ENCODE measurements around the gene CPNE2.

DNA sequence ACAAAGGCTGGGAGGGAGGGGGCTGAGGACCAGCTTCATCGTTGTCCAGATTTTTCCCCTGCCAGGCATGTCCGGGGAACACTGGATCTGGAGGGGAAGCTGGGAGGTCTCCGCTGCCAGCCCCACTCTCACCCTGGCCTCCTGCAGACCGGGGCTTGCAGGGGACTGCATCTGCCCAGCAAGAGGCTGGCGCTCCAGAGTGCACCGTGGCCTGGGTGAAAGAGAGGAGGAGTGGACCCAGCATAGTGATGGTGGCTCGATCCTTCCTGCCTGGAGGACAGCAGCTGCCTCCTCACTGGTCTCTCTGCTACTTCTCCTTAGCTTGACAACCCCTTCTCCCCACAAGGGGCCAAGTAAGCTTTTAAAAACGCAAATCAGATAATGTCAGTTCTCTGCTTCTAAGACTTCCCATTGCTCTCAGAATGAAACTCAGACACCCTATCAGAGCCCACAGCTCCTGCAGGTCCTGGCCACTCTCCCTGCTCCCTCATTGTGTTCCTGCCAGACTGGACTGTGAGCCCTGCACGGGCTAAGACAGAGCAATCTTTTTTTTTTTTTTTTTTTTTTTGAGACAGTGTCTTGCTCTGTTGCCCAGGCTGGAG lies 15.0 kb downstream of the CPNE2 start:
- TF ChIP-seq EZH2 (IDR thresholded peaks at IDR 0.05; ENCODE audit: low read length, unreplicated experiment) (no peak), EZH2phosphoT487 (IDR thresholded peaks at IDR 0.05; ENCODE audit: borderline replicate concordance, low read length) (no peak)
- TF ChIP-seq, protein P1, sequence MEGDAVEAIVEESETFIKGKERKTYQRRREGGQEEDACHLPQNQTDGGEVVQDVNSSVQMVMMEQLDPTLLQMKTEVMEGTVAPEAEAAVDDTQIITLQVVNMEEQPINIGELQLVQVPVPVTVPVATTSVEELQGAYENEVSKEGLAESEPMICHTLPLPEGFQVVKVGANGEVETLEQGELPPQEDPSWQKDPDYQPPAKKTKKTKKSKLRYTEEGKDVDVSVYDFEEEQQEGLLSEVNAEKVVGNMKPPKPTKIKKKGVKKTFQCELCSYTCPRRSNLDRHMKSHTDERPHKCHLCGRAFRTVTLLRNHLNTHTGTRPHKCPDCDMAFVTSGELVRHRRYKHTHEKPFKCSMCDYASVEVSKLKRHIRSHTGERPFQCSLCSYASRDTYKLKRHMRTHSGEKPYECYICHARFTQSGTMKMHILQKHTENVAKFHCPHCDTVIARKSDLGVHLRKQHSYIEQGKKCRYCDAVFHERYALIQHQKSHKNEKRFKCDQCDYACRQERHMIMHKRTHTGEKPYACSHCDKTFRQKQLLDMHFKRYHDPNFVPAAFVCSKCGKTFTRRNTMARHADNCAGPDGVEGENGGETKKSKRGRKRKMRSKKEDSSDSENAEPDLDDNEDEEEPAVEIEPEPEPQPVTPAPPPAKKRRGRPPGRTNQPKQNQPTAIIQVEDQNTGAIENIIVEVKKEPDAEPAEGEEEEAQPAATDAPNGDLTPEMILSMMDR (conservative IDR thresholded peaks at IDR 0.05; ENCODE audit: low read depth, low read length): no peak
